Esophagus muscularis mucosa (tissue), 4 donors: Measurements from ENCODE around the gene SYT10. TPM values are rescaled to one million over a fixed set of nuclear protein-coding genes. Genes with fewer than 3 reads are reported as not detected.

Experiments
- DNase-seq: peaks from one replicate; pipeline ENCODE4 v3.0.0-alpha.2; 2017; ENCODE audit errors: extremely low spot score
- H3K27ac ChIP-seq, 4 donors: fragments of 200-600 bp; sonication (generic); replicated peaks in 1 of 4; 1 replicate in 3 of 4; 2 replicates in 1 of 4; pipeline ENCODE4 v1.5.1; 2016 to 2019; ENCODE audit warnings: mild to moderate bottlenecking in 1 of 4
- H3K27me3 ChIP-seq, 4 donors: fragments of 200-600 bp; sonication (generic); one replicate each; pipeline versions ENCODE4 v1.5.1 to v1.6.0; 2016 to 2019
- H3K36me3 ChIP-seq, 4 donors: fragments of 200-600 bp; sonication (generic); one replicate each; pipeline ENCODE4 v1.5.1; 2016 to 2019
- H3K4me1 ChIP-seq, 4 donors: fragments of 200-600 bp; sonication (generic); one replicate each; pipeline ENCODE4 v1.5.1; 2016 to 2019
- H3K4me3 ChIP-seq, 4 donors: fragments of 200-600 bp; sonication (generic); 1 replicate in 2 of 4; 2 replicates in 2 of 4; pipeline ENCODE4 v1.5.1; 2016 to 2019; ENCODE audit warnings: mild to moderate bottlenecking in 4 of 4, moderate library complexity in 1 of 4
- H3K9me3 ChIP-seq, 4 donors: fragments of 200-600 bp; sonication (generic); 1 replicate in 3 of 4; 2 replicates in 1 of 4; pipeline ENCODE4 v1.5.1; 2016 to 2019
- EP300 ChIP-seq: sonication (generic); formaldehyde crosslinking; IDR thresholded peaks from one replicate; pipeline ENCODE4 v1.6.1; 2017; ENCODE audit warnings: antibody characterized with exemption
- POLR2A ChIP-seq: fragments of 450-650 bp; IDR thresholded peaks from one replicate; pipeline ENCODE4 v1.6.1; 2017; ENCODE audit warnings: antibody characterized with exemption, moderate library complexity, mild to moderate bottlenecking, low read depth
- POLR2AphosphoS5 ChIP-seq, 2 donors: sonication (generic); formaldehyde crosslinking; IDR thresholded peaks; one replicate each; pipeline ENCODE4 v1.6.1; 2017; ENCODE audit warnings: antibody characterized with exemption in 2 of 2
- WGBS: methylation state at CpG from one replicate; pipeline ENCODE4 v1.1.5; 2018; 5-methylcytosine and 5-hydroxymethylcytosine counted together
- intact Hi-C: fragments of 100-400 bp; cut with DNase I; formaldehyde crosslinking; loops from one replicate; pipeline ENCODE4 v1.15.1; 2023
- total RNA-seq, 4 donors: library from RNA; depleted of rRNA; stranded (reverse); fragments of >200 nt; gene quantifications; one replicate each; pipeline versions ENCODE4 v1.1.0 to v1.2.1, GENCODE V29; 2016
- TF ChIP-seq, protein P1 (sequence below), 3 experiments: fragments of 200-600 bp in 2 of 3; fragments of 450-650 bp in 1 of 3; sonication (generic) in 2 of 3; IDR thresholded peaks; one replicate each; pipeline ENCODE4 v1.5.1; 2017 to 2019; ENCODE audit warnings: antibody characterized with exemption in 3 of 3, mild to moderate bottlenecking in 2 of 3, moderate library complexity in 1 of 3

SYT10 gene
- total RNA-seq, 4 donors from 2014 or later, result 0.33 to 0.45 (median 0.41) TPM

DNA sequence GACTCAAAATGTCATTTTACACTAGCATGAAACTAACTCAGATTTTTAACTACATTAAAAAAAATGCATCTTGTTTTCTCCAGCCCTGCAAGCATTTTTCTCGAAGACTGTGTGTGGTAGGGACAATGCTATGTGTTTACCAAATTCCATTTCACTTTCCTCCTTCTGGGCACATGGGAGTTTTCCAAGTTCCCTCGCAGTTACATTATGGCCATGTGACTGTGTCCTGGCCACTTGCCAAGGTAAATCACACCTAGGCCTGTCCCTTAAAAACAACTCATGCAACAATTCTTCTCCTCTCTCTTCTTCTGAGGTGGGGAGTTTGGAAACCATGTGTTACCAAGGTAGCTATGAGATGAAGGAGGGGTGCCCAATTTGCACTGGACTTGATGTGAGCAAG lies 108.7 kb downstream of the SYT10 start:
- no peak for DNase-seq
- intact Hi-C loops, result no loop called here
- Histone ChIP-seq H3K27me3 (no peaks in the 10 kb centered on the region), H3K9me3 (no peaks in the 10 kb centered on the region), H3K27ac (no peak overlapping the region), H3K4me3 (no peak overlapping the region), H3K36me3 (no peaks in the 10 kb centered on the region), H3K4me1 (no peaks in the 10 kb centered on the region)
- TF ChIP-seq POLR2AphosphoS5 (IDR thresholded peaks at IDR 0.05), result no peak
- no peak for TF ChIP-seq EP300
- TF ChIP-seq, protein P1, sequence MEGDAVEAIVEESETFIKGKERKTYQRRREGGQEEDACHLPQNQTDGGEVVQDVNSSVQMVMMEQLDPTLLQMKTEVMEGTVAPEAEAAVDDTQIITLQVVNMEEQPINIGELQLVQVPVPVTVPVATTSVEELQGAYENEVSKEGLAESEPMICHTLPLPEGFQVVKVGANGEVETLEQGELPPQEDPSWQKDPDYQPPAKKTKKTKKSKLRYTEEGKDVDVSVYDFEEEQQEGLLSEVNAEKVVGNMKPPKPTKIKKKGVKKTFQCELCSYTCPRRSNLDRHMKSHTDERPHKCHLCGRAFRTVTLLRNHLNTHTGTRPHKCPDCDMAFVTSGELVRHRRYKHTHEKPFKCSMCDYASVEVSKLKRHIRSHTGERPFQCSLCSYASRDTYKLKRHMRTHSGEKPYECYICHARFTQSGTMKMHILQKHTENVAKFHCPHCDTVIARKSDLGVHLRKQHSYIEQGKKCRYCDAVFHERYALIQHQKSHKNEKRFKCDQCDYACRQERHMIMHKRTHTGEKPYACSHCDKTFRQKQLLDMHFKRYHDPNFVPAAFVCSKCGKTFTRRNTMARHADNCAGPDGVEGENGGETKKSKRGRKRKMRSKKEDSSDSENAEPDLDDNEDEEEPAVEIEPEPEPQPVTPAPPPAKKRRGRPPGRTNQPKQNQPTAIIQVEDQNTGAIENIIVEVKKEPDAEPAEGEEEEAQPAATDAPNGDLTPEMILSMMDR (IDR thresholded peaks at IDR 0.05), result no peak
- no peak for TF ChIP-seq POLR2A
- WGBS, result 56% methylated on average over 2 of the region's 2 CpGs
